ENCODE measurements around the gene JUND. TPM values are rescaled to one million over a fixed set of nuclear protein-coding genes. Genes with fewer than 3 reads are reported as not detected.
A peak's percentile ranks its signal among the peaks of the same experiment; 100 is the strongest.

Gene JUND
- total and polyA plus RNA-seq, 2 of the 4 experiments (the other 2 are of a cell fraction) = 14.2 to 77.2 TPM

DNA sequence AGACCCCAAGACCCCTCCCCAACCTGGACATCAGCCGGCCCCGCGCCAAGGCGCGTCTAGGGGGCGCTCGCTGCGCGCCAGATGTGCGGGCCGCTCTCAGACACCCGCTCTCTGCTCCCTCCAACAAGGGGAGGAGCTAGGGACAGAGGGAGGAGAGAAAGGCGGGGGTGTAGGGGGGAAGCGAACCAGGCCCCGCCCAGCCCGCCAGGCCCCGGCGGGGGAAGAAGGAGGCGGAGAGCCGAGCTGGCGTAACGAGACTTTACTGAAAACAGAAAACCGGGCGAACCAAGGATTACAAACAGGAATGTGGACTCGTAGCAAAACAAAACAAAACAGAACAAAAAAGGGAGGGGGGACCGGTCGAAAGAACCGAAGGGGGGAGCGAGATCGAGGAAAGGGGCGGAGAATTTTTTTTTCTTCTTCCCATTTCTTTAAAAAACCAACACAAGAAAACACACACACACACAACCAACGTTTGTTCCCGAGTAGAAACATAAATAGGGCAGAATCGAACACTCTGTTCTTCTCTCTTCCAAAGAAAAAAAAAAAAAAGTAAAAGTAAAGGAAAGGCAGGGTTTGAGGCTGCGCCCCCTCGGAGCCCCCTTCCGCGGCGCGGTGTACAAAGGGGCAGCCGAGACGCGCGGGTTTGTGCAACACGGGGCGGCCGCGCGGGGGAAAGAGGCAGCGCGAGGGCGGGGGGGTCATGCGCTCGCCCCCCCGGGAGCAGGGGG, 1.7 kb downstream of the JUND start:
- no peak overlapping the region for H2BK120ac ChIP-seq (ENCODE audit: low read depth, low read length)
- H4K8ac ChIP-seq (ENCODE audit: low read depth in 2 of 2, low read length in 2 of 2) = peak overlapping the region in 1 of 2 experiments; percentile 61; a peak in 3 of 4 replicates
- peaks cover 54% of the 10 kb centered on the region for H4K20me1 ChIP-seq (ENCODE audit: insufficient read depth, low read length)
- POLR2A ChIA-PET (ENCODE audit: unreplicated experiment) = interaction anchor here (0.5 to 1.6 kb wide), 11 partner anchors 13 to 1064 kb away, joined by 3 to 30 read pairs (median 4); partner anchors contain the start of genes LSM4 and USE1
- in situ Hi-C loops (cut with MboI; ENCODE audit: low sequenced_read_pairs) = loop anchor here (5.0 to 10.0 kb wide), 2 partner anchors 43 to 125 kb away; partner anchors contain the start of gene LSM4
- ATAC-seq (ENCODE audit: low read depth) (peak; percentile 49), DNase-seq (peak; percentile 92)
- H3K27me3 ChIP-seq (ENCODE audit: control insufficient read depth, insufficient read depth, low read length) = no peaks in the 10 kb centered on the region
- H4K5ac ChIP-seq (ENCODE audit: low read depth, low read length) = no peak overlapping the region
- H3K79me1 ChIP-seq (ENCODE audit: low read depth in 1 of 2, low read length in 2 of 2) = peaks cover 4 to 63% of the 10 kb centered on the region in 2 experiments; a peak in 3 of 4 replicates
- BruUV-seq (replicated peaks) = TSS peak; percentile 46
- no CpG with 5 or more reads among the region's 55 CpGs for WGBS, 2 experiments (ENCODE audit: extremely low coverage in 2 of 2, insufficient read length in 1 of 2)
- intact Hi-C loops (cut with micrococcal nuclease) = loop anchor here (1.0 to 5.0 kb wide), 4 partner anchors 44 to 138 kb away; partner anchors contain the start of genes LSM4 and SSBP4
- peak overlapping the region; percentile 80; the same call in 1 of the 2 replicates for H2AK5ac ChIP-seq (ENCODE audit: low read depth, low read length)
- peak overlapping the region; percentile 68; the same call in 1 of the 2 replicates for H4K91ac ChIP-seq (ENCODE audit: insufficient read depth, low read depth, low read length)
- H3K18ac ChIP-seq (ENCODE audit: low read depth, low read length) = peak overlapping the region; percentile 5
- H3K4me2 ChIP-seq (ENCODE audit: low read depth, low read length) = peak overlapping the region; percentile 86
- peak overlapping the region; percentile 83 for H3K4ac ChIP-seq (ENCODE audit: low read depth, low read length)
- H2BK5ac ChIP-seq (ENCODE audit: low read depth, low read length, poor library complexity, severe bottlenecking) = peak overlapping the region; percentile 99
- peaks cover 14% of the 10 kb centered on the region for H3K36me3 ChIP-seq (ENCODE audit: control insufficient read depth, insufficient read depth, low read length)
- peak overlapping the region; percentile 81 for H3K56ac ChIP-seq (ENCODE audit: extremely low read depth, insufficient read depth, low read length)
- no peaks in the 10 kb centered on the region for H3K9me3 ChIP-seq (ENCODE audit: control insufficient read depth, insufficient read depth, low read length)
- dilution Hi-C loops (cut with HindIII; ENCODE audit: low sequenced_read_pairs, unreplicated experiment) = no loop called here
- H3K4me3 ChIP-seq (ENCODE audit: insufficient read depth, low read depth, low read length) = peak overlapping the region; percentile 95
- peak overlapping the region; percentile 96 for H3K27ac ChIP-seq (ENCODE audit: insufficient read depth, low read length)
- peak overlapping the region; percentile 97 for H2AK9ac ChIP-seq (replicated peaks; ENCODE audit: low read depth, low read length, poor library complexity)
- H2BK20ac ChIP-seq (ENCODE audit: low read depth, low read length) = no peak overlapping the region
- peaks cover 23% of the 10 kb centered on the region for H3K4me1 ChIP-seq (ENCODE audit: control insufficient read depth, insufficient read depth, low read length)
- no peak overlapping the region for H2BK15ac ChIP-seq (ENCODE audit: low read depth, low read length)
- peak overlapping the region; percentile 97 for H3K14ac ChIP-seq (replicated peaks; ENCODE audit: low read depth, low read length)
- peak overlapping the region; percentile 93 for H3K9ac ChIP-seq (ENCODE audit: low read depth, low read length)
- peak overlapping the region; percentile 92; the same call in 1 of the 2 replicates for H3K23ac ChIP-seq (ENCODE audit: low read depth, low read length)
- H3K9me1 ChIP-seq (ENCODE audit: insufficient read depth, low read length) = peaks cover 4% of the 10 kb centered on the region
- CTCF ChIA-PET = interaction anchor here (0.6 to 4.8 kb wide), 32 partner anchors 9 to 1182 kb away, joined by 3 to 49 read pairs (median 4); partner anchors contain the start of genes LSM4 and SSBP4
- H2AFZ ChIP-seq (replicated peaks; ENCODE audit: low read length, poor library complexity) = peak overlapping the region; percentile 87
- TF ChIP-seq MAZ (IDR thresholded peaks at IDR 0.05; ENCODE audit: borderline replicate concordance, low read depth, low read length) (peak; percentile 92; the same call in 1 of the 2 replicates), RFX5 (IDR thresholded peaks at IDR 0.05; ENCODE audit: low read depth, low read length) (no peak), MXI1 (IDR thresholded peaks at IDR 0.05; ENCODE audit: borderline replicate concordance, low read depth, low read length) (no peak), POLR2A (IDR thresholded peaks at IDR 0.05; ENCODE audit: low read depth, low read length) (peak; percentile 85), CHD1 (IDR thresholded peaks at IDR 0.05; ENCODE audit: low read depth, low read length) (peak; percentile 95; the same call in 1 of the 2 replicates), SMC3 (IDR thresholded peaks at IDR 0.05; ENCODE audit: low read depth, low read length) (peak; percentile 57), NFE2L2 (IDR thresholded peaks at IDR 0.05; ENCODE audit: low read depth, low read length) (no peak), MAFK (IDR thresholded peaks at IDR 0.05; ENCODE audit: low read depth, low read length) (no peak), CEBPB (IDR thresholded peaks at IDR 0.05; ENCODE audit: low read depth, low read length) (no peak), RAD21 (IDR thresholded peaks at IDR 0.05; ENCODE audit: low read length) (peak; percentile 68), USF2 (IDR thresholded peaks at IDR 0.05; ENCODE audit: low read depth, low read length) (no peak), FOS (IDR thresholded peaks at IDR 0.05; ENCODE audit: low read depth, low read length) (no peak), BHLHE40 (IDR thresholded peaks at IDR 0.05; ENCODE audit: low read depth, low read length) (no peak), RCOR1 (IDR thresholded peaks at IDR 0.05; ENCODE audit: insufficient replicate concordance, low read length) (no peak)
- TF ChIP-seq, protein P1, sequence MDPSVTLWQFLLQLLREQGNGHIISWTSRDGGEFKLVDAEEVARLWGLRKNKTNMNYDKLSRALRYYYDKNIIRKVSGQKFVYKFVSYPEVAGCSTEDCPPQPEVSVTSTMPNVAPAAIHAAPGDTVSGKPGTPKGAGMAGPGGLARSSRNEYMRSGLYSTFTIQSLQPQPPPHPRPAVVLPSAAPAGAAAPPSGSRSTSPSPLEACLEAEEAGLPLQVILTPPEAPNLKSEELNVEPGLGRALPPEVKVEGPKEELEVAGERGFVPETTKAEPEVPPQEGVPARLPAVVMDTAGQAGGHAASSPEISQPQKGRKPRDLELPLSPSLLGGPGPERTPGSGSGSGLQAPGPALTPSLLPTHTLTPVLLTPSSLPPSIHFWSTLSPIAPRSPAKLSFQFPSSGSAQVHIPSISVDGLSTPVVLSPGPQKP (IDR thresholded peaks at IDR 0.05; ENCODE audit: borderline replicate concordance, low read depth, low read length) = no peak
